WTC11 (cell line): ENCODE data around the gene TAAR9. TPM values are rescaled to one million over a fixed set of nuclear protein-coding genes. Genes with fewer than 3 reads are reported as not detected.

ENCODE experiments used
- ATAC-seq: fragments of 200-7000 bp; cut with Tn5 transposase; 2 replicates; pipeline ENCODE4 v1.10.0; 2021; ENCODE audit warnings: mild to moderate bottlenecking, moderate library complexity
- CTCF ChIA-PET: fragments of 300-600 bp; sonication (Branson Sonifier 250); formaldehyde crosslinking; loops from one replicate; lab custom pipeline; 2021; ENCODE audit warnings: antibody characterized with exemption; lab: Charles Lee
- POLR2A ChIA-PET: fragments of 350-600 bp; sonication (Branson Sonifier 250); formaldehyde crosslinking; loops from one replicate; lab custom pipeline; 2021; ENCODE audit warnings: antibody characterized with exemption; lab: Charles Lee
- DNase-seq: peaks from one replicate; pipeline ENCODE4 v3.0.0; 2021; ENCODE audit warnings: low spot score
- H3K27ac Mint-ChIP-seq: 2 replicates; pipeline ENCODE4 v1.8.0; 2021; ENCODE audit warnings: mixed read lengths
- H3K27me3 Mint-ChIP-seq: 2 replicates; pipeline ENCODE4 v1.8.0; 2021; ENCODE audit warnings: low read depth, mild to moderate bottlenecking, moderate library complexity, mixed read lengths
- H3K36me3 Mint-ChIP-seq: 2 replicates; pipeline ENCODE4 v1.8.0; 2021; ENCODE audit warnings: mixed read lengths
- H3K4me1 Mint-ChIP-seq: 2 replicates; pipeline ENCODE4 v1.8.0; 2022; ENCODE audit warnings: mixed read lengths
- H3K4me3 Mint-ChIP-seq: 2 replicates; pipeline ENCODE4 v1.8.0; 2021; ENCODE audit warnings: mild to moderate bottlenecking, moderate library complexity, mixed read lengths
- H3K9me3 Mint-ChIP-seq: 2 replicates; pipeline ENCODE4 v1.8.0; 2021; ENCODE audit warnings: mixed read lengths
- ARID4B ChIP-seq: sonication (generic); formaldehyde crosslinking; IDR thresholded peaks from 2 replicates; pipeline ENCODE4 v1.8.0; 2023; ENCODE audit warnings: missing genetic modification reagents, mild to moderate bottlenecking, borderline replicate concordance
- FOXP4 ChIP-seq: sonication (generic); formaldehyde crosslinking; IDR thresholded peaks from 2 replicates; pipeline ENCODE4 v1.8.0; 2022; ENCODE audit warnings: mild to moderate bottlenecking, missing genetic modification reagents
- NFATC4 ChIP-seq: fragments of 250-450 bp; sonication (Bioruptor Pico); IDR thresholded peaks from 2 replicates; pipeline ENCODE4 v1.9.0; 2021; ENCODE audit warnings: mild to moderate bottlenecking
- NR1H2 ChIP-seq: sonication (generic); formaldehyde crosslinking; IDR thresholded peaks from 2 replicates; pipeline ENCODE4 v1.9.0; 2021; ENCODE audit warnings: mild to moderate bottlenecking, moderate library complexity, missing genetic modification reagents
- SMAD3 ChIP-seq: sonication (generic); formaldehyde crosslinking; IDR thresholded peaks from 2 replicates; pipeline ENCODE4 v1.8.0; 2022; ENCODE audit warnings: missing genetic modification reagents, mild to moderate bottlenecking, borderline replicate concordance
- ZNF532 ChIP-seq: fragments of 250-450 bp; sonication (Bioruptor Pico); IDR thresholded peaks from 2 replicates; pipeline ENCODE4 v1.9.0; 2021; ENCODE audit warnings: mild to moderate bottlenecking, borderline replicate concordance
- total RNA-seq: library from RNA; stranded (reverse); gene quantifications from 3 replicates; pipeline ENCODE4 v1.2.3, GENCODE V29; 2021

The TAAR9 gene
- total RNA-seq, 1 experiment from 2014 or later, result not detected

GRCh38 chr6:132511831-132512220 lies 26.3 kb upstream of the TAAR9 start:
- POLR2A ChIA-PET, result no interaction called here
- H3K27ac Mint-ChIP-seq, result no peak overlapping the region
- no peak for ATAC-seq
- CTCF ChIA-PET, result interaction anchor here (1.4 to 2.1 kb wide), 4 partner anchors 27 to 256 kb away, joined by 5 to 12 read pairs (median 7); no protein-coding TSS in a partner anchor
- H3K9me3 Mint-ChIP-seq, result no peaks in the 10 kb centered on the region
- peaks cover 7% of the 10 kb centered on the region; the same call in 1 of the 2 replicates for H3K36me3 Mint-ChIP-seq
- H3K4me3 Mint-ChIP-seq, result peak overlapping the region; percentile 85
- peaks cover 22% of the 10 kb centered on the region for H3K4me1 Mint-ChIP-seq
- peaks cover 18% of the 10 kb centered on the region for H3K27me3 Mint-ChIP-seq
- TF ChIP-seq ARID4B (no peak), SMAD3 (no peak), NR1H2 (CRISPR knock-in tag) (no peak), ZNF532 (CRISPR knock-in tag) (no peak)
- TF ChIP-seq, all 79 proteins: peak for 0
- DNase-seq, result no peak

- peak overlapping the region; percentile 85 for H3K4me3 Mint-ChIP-seq
Measured at GRCh38 chr6:132512342-132512637, 25.8 kb upstream of the TAAR9 start.

More at GRCh38 chr6:132512342-132512637, 25.8 kb upstream of the TAAR9 start:
- TF ChIP-seq NFATC4 (CRISPR knock-in tag), result no peak
- TF ChIP-seq FOXP4 (CRISPR knock-in tag), result no peak
- POLR2A ChIA-PET, result no interaction called here
- Mint-ChIP-seq H3K4me1 (peaks cover 22% of the 10 kb centered on the region), H3K27ac (no peak overlapping the region; the same call in 1 of the 2 replicates), H3K27me3 (peaks cover 18% of the 10 kb centered on the region), H3K9me3 (no peaks in the 10 kb centered on the region), H3K36me3 (peaks cover 7% of the 10 kb centered on the region; the same call in 1 of the 2 replicates)
- ATAC-seq (no peak), DNase-seq (no peak)
- CTCF ChIA-PET, result interaction anchor here (1.1 to 2.1 kb wide), 7 partner anchors 18 to 286 kb away, joined by 3 to 12 read pairs (median 7); partner anchors contain the start of gene SLC18B1
